Myometrial cell (primary cell): ENCODE data around the gene MTA1. TPM values are rescaled to one million over a fixed set of nuclear protein-coding genes. Genes with fewer than 3 reads are reported as not detected.

Experiments
- total RNA-seq: library from RNA; depleted of rRNA; stranded (reverse); fragments of >200 nt; gene quantifications from 2 replicates; pipeline ENCODE4 v1.2.3, GENCODE V29; 2015

MTA1 gene
- total RNA-seq = 32.6 and 43.8 TPM in 2 replicates

GRCh38 chr14:105419195-105420091 is at the start of gene MTA1:
Gene MTA1, plus strand, starts transcription at chr14:105419827. Its CDS starts 209 bp downstream, at chr14:105420036.

GRCh38 chr14:105398044-105398725 is 21.4 kb upstream of the MTA1 start, which contains the start of gene TEX22:
Gene TEX22, plus strand, starts transcription at chr14:105398538. Its CDS starts 803 bp downstream, at chr14:105399341.

DNA sequence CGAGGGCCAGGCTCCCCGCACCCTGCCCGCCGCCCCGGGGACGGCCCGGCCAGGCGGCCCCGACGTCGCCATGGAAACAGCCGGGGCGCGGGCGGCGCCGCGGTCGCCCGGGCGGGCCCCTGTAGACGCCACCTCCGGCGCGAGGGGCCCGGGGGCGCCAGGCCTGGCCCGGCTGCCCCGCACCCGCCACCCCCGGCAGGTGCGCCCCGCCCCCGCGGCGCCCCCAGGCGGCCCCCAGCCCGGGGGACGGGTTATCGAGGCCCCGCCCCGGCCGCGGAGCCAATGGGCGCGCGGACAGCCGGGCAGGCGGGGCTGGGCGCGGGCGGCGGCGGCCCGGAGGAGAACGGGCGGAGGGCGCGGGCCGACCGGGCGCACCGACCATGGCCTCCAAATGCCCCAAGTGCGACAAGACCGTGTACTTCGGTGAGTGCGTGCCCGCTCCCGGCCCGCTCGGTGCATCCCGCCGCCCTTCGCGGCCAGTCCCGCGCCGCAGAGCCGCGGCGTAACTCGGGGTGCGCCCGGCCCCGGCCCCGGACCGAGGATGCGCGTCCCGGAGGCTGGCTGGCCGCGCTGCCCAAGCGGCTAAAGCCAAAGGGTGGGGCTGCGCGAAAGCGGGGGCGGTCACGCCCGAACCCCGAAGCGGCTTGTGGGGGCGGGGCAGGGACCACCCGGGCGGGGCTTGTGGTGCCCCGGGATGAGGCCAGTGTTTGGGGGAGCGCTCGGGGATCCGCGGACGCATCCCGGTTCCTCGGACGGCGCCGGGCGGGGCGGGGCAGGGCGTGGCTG is 55.0 kb downstream of the MTA1 start, which contains the start of gene CRIP2:
Gene CRIP2 (plus strand): TSS at position 339 of the 786 bp plus-strand sequence. CDS start 42 bp downstream, at position 381.

DNA sequence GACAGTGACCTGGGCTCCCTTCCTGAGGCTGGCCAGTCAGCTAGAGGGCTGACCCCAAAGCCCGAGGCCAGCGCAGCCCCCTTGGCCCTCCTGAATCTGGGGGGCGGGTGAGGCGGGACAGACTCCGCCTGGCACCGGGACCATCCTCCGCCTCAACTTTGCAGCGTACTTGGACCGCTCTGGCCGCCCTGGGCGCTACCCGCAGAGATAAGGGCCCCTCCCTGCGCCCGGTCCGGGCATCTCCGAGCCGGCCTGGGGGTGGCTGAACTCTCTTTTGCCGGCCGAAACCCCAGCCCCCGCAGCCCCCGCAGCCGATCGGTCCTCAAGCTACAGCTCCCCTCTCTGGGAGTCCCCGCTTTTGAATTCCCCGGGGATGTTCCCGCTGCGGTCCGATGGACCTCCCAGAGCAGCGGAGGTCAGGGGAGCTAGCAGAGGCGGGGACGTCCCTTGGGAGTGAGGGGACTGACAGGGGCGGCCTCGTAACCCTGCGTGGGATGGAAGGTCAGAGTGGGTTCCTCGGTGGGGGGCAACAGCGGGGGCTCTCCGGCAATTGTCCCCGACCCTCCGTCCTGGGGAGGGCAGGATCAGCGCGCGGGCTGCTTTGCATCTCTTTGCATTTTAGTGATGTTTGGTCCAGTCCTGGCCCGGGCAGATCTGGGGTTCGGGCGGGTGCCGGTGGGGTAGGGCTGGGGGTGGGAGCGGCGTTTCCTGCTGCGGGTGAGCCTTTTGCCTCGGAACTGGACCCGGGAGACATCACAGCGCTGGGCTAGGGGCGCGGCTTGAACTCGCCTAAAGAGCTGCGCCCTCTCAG is 66.7 kb downstream of the MTA1 start, which contains the start of gene CRIP1:
Gene CRIP1 (plus strand): TSS at position 724 of the 811 bp plus-strand sequence. CDS start 374 bp downstream, outside the sequence.

GRCh38 chr14:105490572-105491365 is 71.1 kb downstream of the MTA1 start, which contains the start of gene TEDC1:
Gene TEDC1, plus strand, starts transcription at chr14:105491246. Its CDS starts 130 bp downstream, at chr14:105491376.

Other genes with a start within 250 kb of the MTA1 start
- 23.7 and 43.0 TPM in 2 replicates for gene NUDT14, start 238.5 kb upstream of the MTA1 start, total RNA-seq
- 56.0 and 80.1 TPM in 2 replicates for gene BTBD6, start 171.3 kb upstream of the MTA1 start, total RNA-seq
- gene BRF1, start 118.8 kb upstream of the MTA1 start, total RNA-seq = 25.0 and 26.8 TPM in 2 replicates
- 46.4 and 47.1 TPM in 2 replicates for gene PACS2, start 105.1 kb upstream of the MTA1 start, total RNA-seq
- gene TEX22, start 21.3 kb upstream of the MTA1 start, total RNA-seq = 0.35 TPM in 1 of 2 replicates, not detected in the other
- gene CRIP2, start 55.0 kb downstream of the MTA1 start, total RNA-seq = 82.4 and 122 TPM in 2 replicates
- 0.53 TPM in 1 of 2 replicates, not detected in the other for gene CRIP1, start 67.1 kb downstream of the MTA1 start, total RNA-seq
- 9.6 and 12.4 TPM in 2 replicates for gene TEDC1, start 71.4 kb downstream of the MTA1 start, total RNA-seq
- 6.2 and 11.2 TPM in 2 replicates for gene TMEM121, start 106.8 kb downstream of the MTA1 start, total RNA-seq